Fibroblast of lung (primary cell): ENCODE data around the gene CNNM2. TPM values are rescaled to one million over a fixed set of nuclear protein-coding genes. Genes with fewer than 3 reads are reported as not detected.

Experiments used
- DNase-seq, 2 donors: peaks; one replicate each; pipeline versions ENCODE4 v3.0.0 to v3.0.0-alpha.2; 2010; ENCODE audit warnings: low read depth in 2 of 2
- H2AFZ ChIP-seq: 2 replicates; pipeline ENCODE4 v1.5.1; 2012; ENCODE audit warnings: low read length, control low read depth, inconsistent platforms
- H3K27ac ChIP-seq: 2 replicates; pipeline ENCODE4 v1.5.1; 2011; ENCODE audit warnings: low read length, control low read depth; ENCODE audit not compliant: insufficient read depth
- H3K27me3 ChIP-seq: 2 replicates; pipeline ENCODE4 v1.5.1; 2011; ENCODE audit warnings: mild to moderate bottlenecking, low read length; ENCODE audit not compliant: control insufficient read depth, insufficient read depth
- H3K36me3 ChIP-seq: 2 replicates; pipeline ENCODE4 v1.5.1; 2011; ENCODE audit warnings: low read length; ENCODE audit not compliant: control insufficient read depth, insufficient read depth
- H3K4me1 ChIP-seq: 2 replicates; pipeline ENCODE4 v1.5.1; 2011; ENCODE audit warnings: low read length; ENCODE audit not compliant: control insufficient read depth, insufficient read depth; ENCODE audit errors: extremely low read depth
- H3K4me2 ChIP-seq: 2 replicates; pipeline ENCODE4 v1.5.1; 2011; ENCODE audit warnings: low read length, control low read depth; ENCODE audit not compliant: insufficient read depth; ENCODE audit errors: extremely low read depth
- H3K4me3 ChIP-seq, 4 experiments: fragments of 200-600 bp in 1 of 4; sonication (generic) in 1 of 4; replicated peaks in 1 of 4; 2 replicates each; pipeline ENCODE4 v1.5.1; 2011 to 2016; ENCODE audit warnings: low read length in 4 of 4, low read depth in 3 of 4, mild to moderate bottlenecking in 3 of 4, control low read depth in 2 of 4, inconsistent platforms in 1 of 4, mixed read lengths in 1 of 4; ENCODE audit not compliant: insufficient read depth in 1 of 4; ENCODE audit errors: control extremely low read depth in 1 of 4
- H3K79me2 ChIP-seq: 2 replicates; pipeline ENCODE4 v1.5.1; 2012; ENCODE audit warnings: mild to moderate bottlenecking, low read length, inconsistent platforms; ENCODE audit not compliant: control insufficient read depth, insufficient read depth
- H3K9ac ChIP-seq: 2 replicates; pipeline ENCODE4 v1.5.1; 2011; ENCODE audit warnings: mild to moderate bottlenecking, low read length, control low read depth; ENCODE audit not compliant: insufficient read depth
- H3K9me3 ChIP-seq: 2 replicates; pipeline ENCODE4 v1.5.1; 2012; ENCODE audit warnings: low read depth, low read length; ENCODE audit not compliant: control insufficient read depth, insufficient read depth
- H4K20me1 ChIP-seq: 2 replicates; pipeline ENCODE4 v1.5.1; 2011; ENCODE audit warnings: low read length; ENCODE audit not compliant: control insufficient read depth, insufficient read depth; ENCODE audit errors: extremely low read depth
- EZH2 ChIP-seq: IDR thresholded peaks from 2 replicates; pipeline ENCODE4 v1.5.1; 2012; ENCODE audit warnings: low read length, control low read depth, mild to moderate bottlenecking; ENCODE audit errors: missing control alignments
- polyA plus RNA-seq, 2 donors: library from polyadenylated mRNA; depleted of rRNA in 1 of 2; stranded (reverse) in 1 of 2; unstranded in 1 of 2; fragments of >200 nt; gene quantifications; 2 replicates each; pipeline ENCODE4 v1.2.1, GENCODE V29; 2011 to 2012; ENCODE audit warnings: missing spikeins in 1 of 2
- total RNA-seq: library from RNA; depleted of rRNA; stranded (reverse); fragments of >200 nt; gene quantifications from 2 replicates; pipeline ENCODE4 v1.2.1, GENCODE V29; 2014
- TF ChIP-seq, protein P1 (sequence below), 2 donors: IDR thresholded peaks in 1 of 2; conservative IDR thresholded peaks in 1 of 2; 1 replicate in 1 of 2; 2 replicates in 1 of 2; pipeline ENCODE4 v1.5.1; 2011 to 2012; ENCODE audit warnings: low read length in 2 of 2, control low read depth in 1 of 2, inconsistent platforms in 1 of 2, low read depth in 1 of 2, mild to moderate bottlenecking in 1 of 2

The CNNM2 gene
- total and polyA plus RNA-seq, 2 donors (not counting 1 experiment from before 2014, with no cell fraction given) = 3.4 to 6.1 TPM

DNA sequence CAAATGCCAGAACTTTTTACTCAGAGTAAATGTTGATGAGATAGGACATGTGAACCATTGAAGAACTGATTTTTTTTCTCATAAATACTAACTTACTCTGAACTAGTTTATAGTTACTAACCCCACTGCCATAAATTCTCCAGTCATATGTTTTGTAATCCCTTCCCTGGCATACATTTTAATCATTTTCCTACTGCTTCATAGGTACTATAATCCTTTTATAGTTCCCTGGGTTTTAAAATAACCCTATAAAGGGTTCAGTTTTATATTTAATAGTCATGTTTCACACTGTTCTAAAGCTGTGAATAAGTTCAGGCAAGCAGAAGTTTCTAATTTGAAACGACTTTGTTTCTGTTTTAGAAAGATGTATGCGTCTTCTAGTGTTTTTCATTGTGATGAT, 28.9 kb downstream of the CNNM2 start:
- Histone ChIP-seq H3K36me3 (no peaks in the 10 kb centered on the region), H3K4me2 (no peak overlapping the region), H2AFZ (no peak overlapping the region), H3K9me3 (no peaks in the 10 kb centered on the region), H3K27me3 (no peaks in the 10 kb centered on the region), H3K4me3 (no peak overlapping the region), H3K27ac (no peak overlapping the region), H3K9ac (no peak overlapping the region), H3K79me2 (no peaks in the 10 kb centered on the region), H4K20me1 (no peaks in the 10 kb centered on the region), H3K4me1 (no peaks in the 10 kb centered on the region)
- TF ChIP-seq EZH2 = no peak
- TF ChIP-seq, protein P1, sequence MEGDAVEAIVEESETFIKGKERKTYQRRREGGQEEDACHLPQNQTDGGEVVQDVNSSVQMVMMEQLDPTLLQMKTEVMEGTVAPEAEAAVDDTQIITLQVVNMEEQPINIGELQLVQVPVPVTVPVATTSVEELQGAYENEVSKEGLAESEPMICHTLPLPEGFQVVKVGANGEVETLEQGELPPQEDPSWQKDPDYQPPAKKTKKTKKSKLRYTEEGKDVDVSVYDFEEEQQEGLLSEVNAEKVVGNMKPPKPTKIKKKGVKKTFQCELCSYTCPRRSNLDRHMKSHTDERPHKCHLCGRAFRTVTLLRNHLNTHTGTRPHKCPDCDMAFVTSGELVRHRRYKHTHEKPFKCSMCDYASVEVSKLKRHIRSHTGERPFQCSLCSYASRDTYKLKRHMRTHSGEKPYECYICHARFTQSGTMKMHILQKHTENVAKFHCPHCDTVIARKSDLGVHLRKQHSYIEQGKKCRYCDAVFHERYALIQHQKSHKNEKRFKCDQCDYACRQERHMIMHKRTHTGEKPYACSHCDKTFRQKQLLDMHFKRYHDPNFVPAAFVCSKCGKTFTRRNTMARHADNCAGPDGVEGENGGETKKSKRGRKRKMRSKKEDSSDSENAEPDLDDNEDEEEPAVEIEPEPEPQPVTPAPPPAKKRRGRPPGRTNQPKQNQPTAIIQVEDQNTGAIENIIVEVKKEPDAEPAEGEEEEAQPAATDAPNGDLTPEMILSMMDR (conservative IDR thresholded peaks at IDR 0.05 in 1 of 2, IDR thresholded peaks at IDR 0.05 in 1 of 2; ENCODE audit: low read depth in 1 of 2, low read length in 2 of 2) = no peak
- no peak for DNase-seq

DNA sequence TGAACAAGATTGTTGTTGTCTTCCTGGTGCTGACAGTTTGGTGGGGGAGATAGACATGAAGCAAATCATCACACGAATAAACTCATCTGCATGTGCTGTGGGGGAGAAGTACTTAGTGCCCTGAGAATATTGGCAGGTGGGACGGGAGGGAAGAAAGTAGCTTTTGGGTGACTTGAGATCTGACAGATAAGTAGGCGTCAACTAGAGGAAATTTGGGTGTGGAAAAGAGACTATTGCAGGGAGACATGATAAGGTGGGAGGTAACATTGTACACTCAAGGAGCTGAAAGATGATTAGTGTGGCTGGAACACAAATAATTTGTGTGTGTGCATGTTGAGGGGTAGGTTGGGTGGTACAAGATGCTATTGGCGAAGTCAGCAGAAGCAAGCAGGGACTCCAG, 30.1 kb downstream of the CNNM2 start:
- Histone ChIP-seq H4K20me1 (no peaks in the 10 kb centered on the region), H3K4me1 (no peaks in the 10 kb centered on the region), H3K4me3 (no peak overlapping the region), H2AFZ (no peak overlapping the region), H3K27me3 (no peaks in the 10 kb centered on the region), H3K27ac (no peak overlapping the region), H3K4me2 (no peak overlapping the region), H3K36me3 (no peaks in the 10 kb centered on the region), H3K79me2 (no peaks in the 10 kb centered on the region), H3K9me3 (no peaks in the 10 kb centered on the region), H3K9ac (no peak overlapping the region)
- no peak for DNase-seq
- TF ChIP-seq, protein P1 (conservative IDR thresholded peaks at IDR 0.05 in 1 of 2, IDR thresholded peaks at IDR 0.05 in 1 of 2; ENCODE audit: low read depth in 1 of 2, low read length in 2 of 2) = no peak
- TF ChIP-seq EZH2 = no peak

DNA sequence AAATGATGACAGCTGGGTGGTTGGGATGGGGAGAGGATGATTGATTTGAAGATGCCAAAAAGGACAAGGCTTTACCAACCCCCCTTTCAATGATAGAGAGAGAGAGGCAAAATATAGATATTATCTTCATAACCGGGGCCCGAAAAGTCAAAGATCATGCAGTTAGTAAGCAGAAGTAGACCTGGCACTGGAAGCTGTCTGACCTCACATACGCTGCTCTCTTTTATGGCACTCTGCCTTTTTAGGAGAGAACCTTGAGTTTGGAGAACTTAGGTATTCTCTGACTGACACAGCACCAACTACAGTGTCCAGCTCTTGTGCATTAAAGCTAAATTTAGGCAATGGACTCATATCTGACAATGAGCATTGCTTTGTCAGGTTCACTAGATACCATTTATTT, 30.7 kb downstream of the CNNM2 start:
- no peaks in the 10 kb centered on the region for H4K20me1 ChIP-seq
- H3K27me3 ChIP-seq = no peaks in the 10 kb centered on the region
- no peaks in the 10 kb centered on the region for H3K36me3 ChIP-seq
- no peak overlapping the region for H2AFZ ChIP-seq
- H3K79me2 ChIP-seq = no peaks in the 10 kb centered on the region
- H3K9me3 ChIP-seq = no peaks in the 10 kb centered on the region
- DNase-seq = no peak
- no peak overlapping the region for H3K9ac ChIP-seq
- H3K4me1 ChIP-seq = no peaks in the 10 kb centered on the region
- no peak overlapping the region for H3K27ac ChIP-seq
- TF ChIP-seq EZH2 = no peak
- TF ChIP-seq, protein P1 (conservative IDR thresholded peaks at IDR 0.05 in 1 of 2, IDR thresholded peaks at IDR 0.05 in 1 of 2; ENCODE audit: low read depth in 1 of 2, low read length in 2 of 2) = no peak
- H3K4me3 ChIP-seq = no peak overlapping the region
- no peak overlapping the region for H3K4me2 ChIP-seq
